Hippocampal formation (tissue), 2 donors: ENCODE measurements around the gene GIPC2.
"Not testable (repeated sequence)": the region's sequence is repeated elsewhere in the genome, so short reads cannot be mapped to it uniquely, and the experiment has no call there.

Experiments used
- DNase-seq, 2 donors: peaks; one replicate each; lab custom pipeline; 2025; lab: John Stamatoyannopoulos, UW

The GIPC2 gene

DNA sequence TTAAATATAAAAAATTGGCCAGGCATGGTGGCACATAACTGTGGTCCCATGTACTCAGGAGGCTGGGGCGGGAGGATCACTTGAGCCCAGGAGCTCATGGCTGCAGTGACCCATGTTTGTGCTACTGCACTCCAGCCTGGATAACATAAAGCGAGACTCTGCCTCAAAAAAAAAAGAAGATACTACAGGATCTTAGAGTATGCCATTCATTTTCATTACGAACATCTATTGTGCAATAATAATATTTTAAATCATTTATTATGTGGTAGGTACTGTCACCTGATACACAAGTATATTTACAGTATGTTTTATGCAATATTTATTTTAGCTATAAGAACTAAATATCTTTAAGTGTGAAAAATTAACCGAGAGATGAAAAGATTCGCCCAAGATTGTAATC lies 9.3 kb upstream of the GIPC2 start:
- no peak for DNase-seq

DNA sequence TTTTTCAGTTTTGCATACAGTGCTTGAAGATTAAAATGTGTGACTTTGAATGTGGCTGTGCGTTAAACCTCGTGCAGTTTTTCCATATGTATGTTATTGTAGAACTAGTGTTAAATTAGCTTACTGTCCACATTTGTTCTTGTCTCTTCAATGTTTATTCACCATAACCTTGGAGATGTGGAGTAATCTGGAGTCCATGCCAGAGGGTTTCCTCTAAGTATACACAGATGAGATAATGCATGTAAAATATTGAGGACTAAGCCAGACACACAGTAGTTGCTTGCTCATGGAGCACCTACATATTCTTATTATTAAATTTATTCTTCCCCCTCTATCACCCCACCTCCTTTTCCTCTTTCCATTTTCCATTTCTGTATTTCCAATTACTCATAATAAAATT lies 7.7 kb upstream of the GIPC2 start:
- no peak for DNase-seq

GRCh38 chr1:78038491-78038939 lies 7.3 kb upstream of the GIPC2 start:
- DNase-seq: no peak

DNA sequence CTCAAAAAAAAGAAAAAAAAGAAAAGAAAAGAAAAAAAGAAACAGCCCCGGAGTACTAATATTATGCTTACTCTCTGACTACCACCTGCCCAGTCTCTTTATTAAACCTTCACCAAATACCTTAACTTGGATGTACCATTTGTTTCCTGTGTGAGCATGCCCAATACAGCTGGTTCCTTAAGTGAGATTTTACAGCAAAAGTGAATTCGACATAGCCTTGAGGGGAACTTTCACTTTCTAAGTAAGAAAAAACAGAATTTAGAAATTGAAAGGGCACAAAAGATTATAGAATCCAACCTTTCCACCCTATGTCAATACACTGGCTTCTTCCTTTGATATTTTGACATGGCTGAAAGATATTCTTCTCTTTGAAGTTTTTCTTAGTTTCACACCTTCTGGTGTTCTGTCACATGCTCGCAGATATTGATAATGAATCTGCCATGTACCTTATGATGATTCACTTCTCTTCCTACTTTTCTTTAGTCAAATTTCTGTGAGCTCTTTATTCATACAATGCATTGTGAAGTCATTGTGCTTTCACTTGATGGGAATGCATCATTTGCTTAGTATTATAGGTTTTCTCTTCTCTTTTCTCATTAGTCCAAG lies 5.2 kb upstream of the GIPC2 start:
- no peak for DNase-seq

DNA sequence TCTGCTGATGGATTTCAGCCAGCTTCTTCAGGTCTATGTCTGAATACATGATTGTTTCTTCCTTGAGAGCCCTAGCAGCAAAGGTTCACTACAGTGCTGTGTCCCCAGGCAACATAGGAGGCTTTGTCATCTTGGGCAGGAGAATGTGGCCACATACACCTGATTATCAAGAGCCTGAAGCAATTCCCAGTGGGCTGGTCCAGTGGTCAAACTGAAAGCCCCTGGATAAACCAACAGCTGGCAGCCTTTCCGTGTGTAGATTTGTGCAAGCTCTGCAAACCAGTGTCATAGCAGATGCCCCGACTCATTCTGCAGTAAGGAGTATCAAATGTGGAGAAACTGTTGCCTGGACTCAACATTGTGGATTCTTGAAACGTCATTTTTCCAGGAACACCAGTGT lies 2.3 kb upstream of the GIPC2 start:
- no peak for DNase-seq

DNA sequence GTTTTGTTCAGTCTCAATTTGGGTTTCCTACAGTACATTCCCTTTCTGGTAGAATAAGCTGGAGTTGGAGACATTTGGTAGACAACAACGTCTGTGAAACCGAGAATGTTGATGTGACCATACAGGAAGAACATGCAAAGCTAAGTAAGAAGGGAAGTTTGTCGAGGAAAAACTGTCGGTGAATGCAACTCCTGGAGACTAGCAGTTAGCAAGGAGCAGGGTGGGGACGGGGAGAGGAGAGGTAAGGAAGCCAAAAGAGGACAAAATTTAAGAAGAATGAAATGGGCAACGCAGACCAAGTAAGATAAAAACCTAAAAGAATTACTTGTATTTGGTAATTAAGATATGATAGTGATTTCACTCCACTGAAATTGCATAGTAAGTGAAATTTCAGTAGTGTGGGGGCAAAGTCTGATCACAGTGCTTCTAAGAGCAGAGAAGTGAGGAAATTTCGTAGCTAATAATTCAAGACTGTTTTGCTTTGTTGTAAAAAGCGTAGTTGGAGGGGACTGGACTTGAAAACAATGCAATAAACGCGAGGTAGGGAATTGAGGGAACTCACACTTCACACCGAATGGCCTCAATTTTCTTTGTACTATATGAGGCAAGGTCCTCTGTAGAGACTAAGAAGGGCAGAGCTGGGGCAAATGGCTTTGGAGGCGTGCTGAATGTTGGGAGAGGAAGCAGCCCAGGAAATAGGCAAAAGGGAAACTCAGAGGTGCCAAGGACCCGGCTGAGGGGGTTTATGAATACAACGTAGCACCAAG lies 787 bp upstream of the GIPC2 start:
- no peak for DNase-seq

- no peak for DNase-seq
These were observed 222 bp upstream of the GIPC2 start for GRCh38 chr1:78045563-78045925.

DNA sequence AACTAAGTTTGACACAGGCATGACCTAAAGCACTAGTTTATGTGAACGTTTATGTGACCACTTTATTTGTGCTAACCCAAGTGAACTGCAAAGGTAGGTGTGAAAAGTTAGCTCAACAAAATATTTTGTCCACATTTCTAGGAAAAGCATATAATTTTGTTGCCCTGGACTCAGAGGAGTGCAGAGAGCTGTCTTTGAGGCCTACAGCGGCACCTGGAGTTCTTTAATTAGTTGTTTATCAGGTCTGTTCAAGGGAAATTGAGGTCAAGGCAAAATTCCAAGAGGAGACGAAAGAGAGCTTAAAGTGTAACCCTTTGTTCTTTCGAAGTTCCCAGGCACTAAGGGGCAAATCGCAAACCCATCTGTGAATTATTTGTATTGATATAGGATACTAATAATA lies 1.3 kb downstream of the GIPC2 start:
- DNase-seq: no peak

DNA sequence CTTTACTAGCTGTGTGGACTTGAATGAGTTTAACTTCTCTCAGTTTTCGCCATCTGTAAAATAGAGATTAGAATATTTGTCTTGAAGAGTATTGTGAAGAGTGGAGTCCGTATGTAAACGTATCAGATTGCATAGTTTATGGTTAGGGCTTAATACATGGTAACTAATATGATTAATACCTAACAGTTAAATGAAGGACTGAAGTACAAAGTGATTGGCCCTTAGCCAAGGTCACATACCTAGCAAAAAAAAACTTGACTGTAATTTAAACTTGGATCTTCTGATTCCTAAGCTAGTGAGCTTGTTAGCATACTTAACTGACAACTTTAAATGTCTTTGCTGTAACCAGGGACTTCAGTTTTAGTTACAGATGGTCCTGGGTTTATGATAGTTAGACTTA lies 1.9 kb downstream of the GIPC2 start:
- DNase-seq: no peak

DNA sequence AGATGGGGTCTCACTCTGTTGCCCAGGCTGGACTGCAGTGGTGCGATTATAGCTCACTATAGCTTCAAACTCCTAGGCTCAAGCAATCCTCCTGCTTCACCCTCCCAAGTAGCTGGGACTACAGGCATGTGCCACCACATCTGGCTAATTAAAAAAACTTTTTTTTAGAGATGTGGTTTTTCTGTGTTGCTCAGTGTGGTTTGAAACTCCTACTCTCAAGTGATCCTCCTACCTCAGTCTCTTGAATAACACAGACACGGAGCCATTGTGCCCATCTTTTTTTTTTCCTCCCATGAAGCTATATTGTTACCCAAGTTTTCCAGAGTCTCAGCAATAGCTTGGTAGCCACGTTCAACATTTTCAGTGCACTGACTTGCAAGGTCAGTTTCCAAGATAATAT lies 2.7 kb downstream of the GIPC2 start:
- DNase-seq: no peak

DNA sequence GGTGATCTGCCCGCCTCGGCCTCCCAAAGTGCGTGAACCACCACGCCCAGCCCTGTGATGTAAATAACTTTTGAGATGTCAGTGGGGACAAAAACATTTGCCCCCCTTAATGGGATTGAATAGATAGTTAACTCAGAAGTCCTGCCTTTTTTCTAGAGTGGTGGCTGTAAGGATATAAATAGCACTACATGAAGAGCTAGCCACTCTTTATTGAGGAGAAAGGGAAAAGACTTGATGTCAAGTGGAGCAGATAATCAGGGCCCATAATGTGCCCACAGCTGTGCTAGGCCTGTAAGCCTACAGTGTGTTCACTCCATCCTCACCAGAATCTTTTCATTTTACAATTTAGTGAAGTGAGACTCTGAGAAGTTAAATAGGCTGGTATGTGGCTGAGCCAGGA lies 3.6 kb downstream of the GIPC2 start:
- DNase-seq: no peak

GRCh38 chr1:78051005-78051404 lies 5.2 kb downstream of the GIPC2 start:
- DNase-seq: no peak

- no peak for DNase-seq
These were observed 7.1 kb downstream of the GIPC2 start for GRCh38 chr1:78052685-78053405.

DNA sequence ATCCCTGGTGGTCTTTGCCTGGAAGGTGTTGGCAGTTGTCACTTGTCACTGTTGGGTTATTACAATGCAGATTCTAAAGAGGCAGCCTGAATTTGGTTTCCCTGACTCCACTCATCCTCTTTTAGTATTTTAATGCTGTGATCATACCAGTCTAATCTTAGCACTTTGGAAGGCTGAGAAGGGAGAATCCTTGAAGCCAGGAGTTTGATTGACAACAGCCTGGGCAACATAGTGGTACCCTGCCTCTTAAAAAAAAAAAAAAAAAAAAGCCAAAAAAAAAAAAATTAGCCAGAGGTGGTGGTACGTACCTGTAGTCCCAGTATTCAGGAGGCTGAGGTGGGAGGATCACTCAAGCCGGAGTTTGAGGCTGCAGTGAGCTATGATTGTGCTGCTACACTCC lies 7.7 kb downstream of the GIPC2 start:
- DNase-seq: no peak

- DNase-seq: no peak
These were observed 8.8 kb downstream of the GIPC2 start for GRCh38 chr1:78054559-78054958.

DNA sequence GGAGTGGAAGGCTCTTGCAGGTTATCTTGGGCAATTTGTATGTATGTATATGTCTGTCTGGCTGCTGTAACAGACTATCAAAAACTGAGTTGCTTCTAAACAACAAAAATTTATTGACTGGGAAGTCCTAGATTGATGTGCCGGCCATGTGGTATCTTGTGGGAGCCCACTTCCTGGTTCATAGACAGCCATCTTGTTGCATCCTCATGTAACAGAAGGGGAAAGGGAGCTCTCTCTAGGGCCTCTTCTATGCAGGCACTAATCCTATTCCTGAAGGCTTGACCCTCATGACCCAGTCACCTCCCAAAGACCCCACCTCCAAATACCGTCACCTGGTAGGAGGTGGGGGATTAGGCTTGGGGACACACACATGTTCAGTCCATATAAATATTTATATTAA lies 9.2 kb downstream of the GIPC2 start:
- no peak for DNase-seq

DNA sequence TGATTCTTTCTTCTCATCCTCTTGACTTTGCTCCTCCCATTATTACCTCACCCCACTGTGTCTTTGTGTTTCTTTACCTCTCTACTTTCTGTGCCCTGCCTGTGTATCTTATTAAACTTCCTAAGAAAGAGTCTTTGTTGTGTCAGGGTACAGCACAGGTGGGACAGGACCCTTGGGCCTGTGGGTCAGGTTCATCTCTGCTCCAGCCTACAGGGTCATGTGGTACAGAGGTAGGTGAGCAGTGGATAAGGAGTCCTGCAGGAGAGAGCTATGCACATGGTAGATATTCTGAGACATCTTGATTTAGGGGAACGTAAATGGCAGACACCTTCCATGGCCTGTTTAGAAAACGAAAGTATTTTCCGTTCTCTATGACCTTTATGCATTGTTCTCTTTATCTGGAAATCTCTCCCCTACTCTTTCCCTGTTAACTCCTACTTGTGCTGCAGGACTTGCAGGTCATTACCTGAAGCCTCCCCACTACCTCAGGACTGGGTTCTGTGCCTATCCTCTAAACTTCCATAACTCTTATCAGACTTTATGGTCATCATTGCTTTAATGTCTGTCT lies 9.9 kb downstream of the GIPC2 start:
- DNase-seq: no peak

DNA sequence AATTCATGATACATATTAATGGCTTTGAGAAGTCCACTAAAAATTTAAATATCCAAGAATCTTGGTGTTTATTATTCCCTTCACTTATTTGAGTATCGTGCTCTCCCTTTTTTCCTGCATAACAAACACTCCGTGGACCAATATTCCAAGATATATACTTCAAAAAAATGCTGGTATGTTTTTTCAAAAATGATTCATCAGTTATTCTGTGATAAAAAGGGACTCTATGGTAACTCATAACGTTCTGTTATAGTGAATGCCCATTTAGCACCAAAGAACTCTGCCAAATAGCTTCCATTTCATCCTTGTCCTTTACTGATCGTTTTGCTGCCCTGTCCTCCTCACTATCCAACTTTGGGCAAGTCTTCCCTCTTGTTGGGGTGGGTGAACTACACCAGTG lies 12.9 kb downstream of the GIPC2 start:
- DNase-seq: no peak

- no peak for DNase-seq
These were observed 15.2 kb downstream of the GIPC2 start for GRCh38 chr1:78060857-78061563.

GRCh38 chr1:78061825-78062523 lies 16.2 kb downstream of the GIPC2 start:
- no peak for DNase-seq

- DNase-seq: not testable (repeated sequence)
These were observed 19.1 kb downstream of the GIPC2 start for GRCh38 chr1:78064886-78065285.
